Measurements from ENCODE around the gene SPZ1. TPM values are rescaled to one million over a fixed set of nuclear protein-coding genes. Genes with fewer than 3 reads are reported as not detected.

The SPZ1 gene
- total and polyA plus RNA-seq, 2 of the 13 experiments (the other 11 are each of a cell fraction or from before 2014, with no cell fraction given): not detected

DNA sequence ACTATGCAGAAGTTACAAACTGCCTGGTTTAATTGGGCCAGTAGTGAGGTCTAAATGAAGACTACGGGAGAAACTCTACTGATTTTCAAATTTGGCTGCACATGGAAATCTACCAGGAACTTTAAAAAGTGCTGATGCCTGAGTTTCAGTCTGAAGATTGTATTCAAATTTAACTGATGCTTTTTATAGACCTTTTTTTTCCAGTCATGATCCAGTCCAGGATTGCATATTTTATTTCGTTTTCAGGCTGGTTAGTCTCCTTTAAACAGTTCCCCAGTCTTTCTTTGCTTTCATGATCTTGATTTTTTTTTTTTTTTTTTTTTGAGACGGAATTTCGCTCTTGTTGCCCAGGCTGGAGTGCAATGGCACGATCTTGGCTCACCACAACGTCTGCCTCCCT lies 23.7 kb upstream of the SPZ1 start:
- ATAC-seq: no peak
- no peak for DNase-seq (ENCODE audit: low spot score)
- Histone ChIP-seq H3K27me3 (ENCODE audit: control insufficient read depth in 1 of 2, insufficient read depth in 2 of 2, low read length in 2 of 2) (peaks cover 2 to 4% of the 10 kb centered on the region in 2 experiments; a peak in 2 of 5 replicates), H3K36me3 (replicated peaks in 1 of 2; ENCODE audit: control insufficient read depth in 1 of 2, insufficient read depth in 2 of 2, low read length in 2 of 2) (no peaks in the 10 kb centered on the region), H3K9ac (ENCODE audit: insufficient read depth, low read depth, low read length) (no peak overlapping the region), H3K4me3 (replicated peaks in 1 of 3; ENCODE audit: insufficient read depth in 1 of 3, low read depth in 2 of 3, low read length in 3 of 3) (no peak overlapping the region), H4K20me1 (ENCODE audit: insufficient read depth, low read length) (no peaks in the 10 kb centered on the region), H3K27ac (ENCODE audit: extremely low read length, insufficient read depth, low read length) (no peak overlapping the region), H2AFZ (ENCODE audit: low read length) (no peak overlapping the region), H3K9me3 (ENCODE audit: low read length) (no peaks in the 10 kb centered on the region), H3K4me2 (ENCODE audit: low read depth, low read length) (no peak overlapping the region), H3K4me1 (ENCODE audit: insufficient read depth, low read length) (no peaks in the 10 kb centered on the region), H3K79me2 (ENCODE audit: insufficient read depth, low read length) (no peaks in the 10 kb centered on the region)
- CTCF ChIA-PET (ENCODE audit: low intra/inter-chr PET ratio, low total read pairs): no interaction called here
- intact Hi-C loops (cut with micrococcal nuclease; ENCODE audit: unreplicated experiment): no loop called here
- in situ Hi-C loops (cut with HindIII; ENCODE audit: extremely low pct_ligation_motif_present, low pct_unique_long_range_greater_than_20kb): no loop called here
- BruUV-seq (replicated peaks): no TSS peak
- WGBS (ENCODE audit: low lambda C conversion rate): 19% methylated on average over 6 of the region's 6 CpGs
- no peak for FAIRE-seq
- TF ChIP-seq MAFK (conservative IDR thresholded peaks at IDR 0.05 in 1 of 2, IDR thresholded peaks at IDR 0.05 in 1 of 2; ENCODE audit: low read length in 2 of 2): peak in 1 of 2 experiments; percentile 22; a peak in 1 of 4 replicates
- TF ChIP-seq UBTF (CRISPR knock-in tag; IDR thresholded peaks at IDR 0.05): no peak
- POLR2A ChIA-PET: no interaction called here

- 59% methylated on average over 8 of the region's 8 CpGs for WGBS (ENCODE audit: low lambda C conversion rate)
- Histone ChIP-seq H4K20me1 (ENCODE audit: insufficient read depth, low read length) (no peaks in the 10 kb centered on the region), H3K27me3 (ENCODE audit: control insufficient read depth in 1 of 2, insufficient read depth in 2 of 2, low read length in 2 of 2) (no peaks in the 10 kb centered on the region; a peak in 1 of 5 replicates), H3K4me3 (replicated peaks in 1 of 3; ENCODE audit: insufficient read depth in 1 of 3, low read depth in 2 of 3, low read length in 3 of 3) (no peak overlapping the region), H3K27ac (ENCODE audit: extremely low read length, insufficient read depth, low read length) (no peak overlapping the region), H3K9me3 (ENCODE audit: low read length) (no peaks in the 10 kb centered on the region), H3K4me1 (ENCODE audit: insufficient read depth, low read length) (no peaks in the 10 kb centered on the region), H3K79me2 (ENCODE audit: insufficient read depth, low read length) (no peaks in the 10 kb centered on the region), H3K36me3 (replicated peaks in 1 of 2; ENCODE audit: control insufficient read depth in 1 of 2, insufficient read depth in 2 of 2, low read length in 2 of 2) (no peaks in the 10 kb centered on the region), H3K4me2 (ENCODE audit: low read depth, low read length) (no peak overlapping the region), H2AFZ (ENCODE audit: low read length) (no peak overlapping the region), H3K9ac (ENCODE audit: insufficient read depth, low read depth, low read length) (no peak overlapping the region)
- in situ Hi-C loops (cut with HindIII; ENCODE audit: extremely low pct_ligation_motif_present, low pct_unique_long_range_greater_than_20kb) (no loop called here), intact Hi-C loops (cut with micrococcal nuclease; ENCODE audit: unreplicated experiment) (no loop called here)
- ChIA-PET CTCF (ENCODE audit: low intra/inter-chr PET ratio, low total read pairs) (no interaction called here), POLR2A (no interaction called here)
- ATAC-seq (no peak), DNase-seq (ENCODE audit: low spot score) (no peak), FAIRE-seq (no peak)
- no TSS peak for BruUV-seq (replicated peaks)
- TF ChIP-seq POGZ (CRISPR knock-in tag; IDR thresholded peaks at IDR 0.05) (no peak), RBAK (CRISPR knock-in tag; IDR thresholded peaks at IDR 0.05) (no peak), PHB2 (IDR thresholded peaks at IDR 0.05; ENCODE audit: partially characterized antibody) (no peak), SPEN (CRISPR knock-in tag; IDR thresholded peaks at IDR 0.05; ENCODE audit: low read depth) (no peak), KLF9 (CRISPR knock-in tag; IDR thresholded peaks at IDR 0.05; ENCODE audit: low read depth) (no peak), SMARCE1 (IDR thresholded peaks at IDR 0.05; ENCODE audit: borderline replicate concordance) (no peak), ZNF83 (CRISPR knock-in tag; IDR thresholded peaks at IDR 0.05; ENCODE audit: borderline replicate concordance) (no peak), ZNF263 (CRISPR knock-in tag; IDR thresholded peaks at IDR 0.05) (no peak), SNRNP70 (IDR thresholded peaks at IDR 0.05; ENCODE audit: low read depth, low read length) (no peak), U2AF2 (IDR thresholded peaks at IDR 0.05; ENCODE audit: low read depth, low read length) (no peak)
- TF ChIP-seq, protein P1, sequence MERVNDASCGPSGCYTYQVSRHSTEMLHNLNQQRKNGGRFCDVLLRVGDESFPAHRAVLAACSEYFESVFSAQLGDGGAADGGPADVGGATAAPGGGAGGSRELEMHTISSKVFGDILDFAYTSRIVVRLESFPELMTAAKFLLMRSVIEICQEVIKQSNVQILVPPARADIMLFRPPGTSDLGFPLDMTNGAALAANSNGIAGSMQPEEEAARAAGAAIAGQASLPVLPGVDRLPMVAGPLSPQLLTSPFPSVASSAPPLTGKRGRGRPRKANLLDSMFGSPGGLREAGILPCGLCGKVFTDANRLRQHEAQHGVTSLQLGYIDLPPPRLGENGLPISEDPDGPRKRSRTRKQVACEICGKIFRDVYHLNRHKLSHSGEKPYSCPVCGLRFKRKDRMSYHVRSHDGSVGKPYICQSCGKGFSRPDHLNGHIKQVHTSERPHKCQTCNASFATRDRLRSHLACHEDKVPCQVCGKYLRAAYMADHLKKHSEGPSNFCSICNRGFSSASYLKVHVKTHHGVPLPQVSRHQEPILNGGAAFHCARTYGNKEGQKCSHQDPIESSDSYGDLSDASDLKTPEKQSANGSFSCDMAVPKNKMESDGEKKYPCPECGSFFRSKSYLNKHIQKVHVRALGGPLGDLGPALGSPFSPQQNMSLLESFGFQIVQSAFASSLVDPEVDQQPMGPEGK (CRISPR knock-in tag; IDR thresholded peaks at IDR 0.05): no peak
- TF ChIP-seq, protein P2, sequence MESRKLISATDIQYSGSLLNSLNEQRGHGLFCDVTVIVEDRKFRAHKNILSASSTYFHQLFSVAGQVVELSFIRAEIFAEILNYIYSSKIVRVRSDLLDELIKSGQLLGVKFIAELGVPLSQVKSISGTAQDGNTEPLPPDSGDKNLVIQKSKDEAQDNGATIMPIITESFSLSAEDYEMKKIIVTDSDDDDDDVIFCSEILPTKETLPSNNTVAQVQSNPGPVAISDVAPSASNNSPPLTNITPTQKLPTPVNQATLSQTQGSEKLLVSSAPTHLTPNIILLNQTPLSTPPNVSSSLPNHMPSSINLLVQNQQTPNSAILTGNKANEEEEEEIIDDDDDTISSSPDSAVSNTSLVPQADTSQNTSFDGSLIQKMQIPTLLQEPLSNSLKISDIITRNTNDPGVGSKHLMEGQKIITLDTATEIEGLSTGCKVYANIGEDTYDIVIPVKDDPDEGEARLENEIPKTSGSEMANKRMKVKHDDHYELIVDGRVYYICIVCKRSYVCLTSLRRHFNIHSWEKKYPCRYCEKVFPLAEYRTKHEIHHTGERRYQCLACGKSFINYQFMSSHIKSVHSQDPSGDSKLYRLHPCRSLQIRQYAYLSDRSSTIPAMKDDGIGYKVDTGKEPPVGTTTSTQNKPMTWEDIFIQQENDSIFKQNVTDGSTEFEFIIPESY (CRISPR knock-in tag; IDR thresholded peaks at IDR 0.05): no peak
These were observed 20.2 kb upstream of the SPZ1 start for GRCh38 chr5:80299601-80300000.

All from HepG2 (cell line).